Frontal cortex (tissue), 4 donors: ENCODE measurements around the gene CELA3B. TPM values are rescaled to one million over a fixed set of nuclear protein-coding genes. Genes with fewer than 3 reads are reported as not detected.
"Not testable (repeated sequence)": the region's sequence is repeated elsewhere in the genome, so short reads cannot be mapped to it uniquely, and the experiment has no call there.

ENCODE experiments used
- DNase-seq, 2 donors: peaks; one replicate each; pipeline ENCODE4 v3.0.0; 2012; ENCODE audit warnings: low spot score in 2 of 2
- FAIRE-seq: peaks from 2 replicates; lab custom pipeline; 2012; peaks lifted over from hg19 to GRCh38; lab: Jason Lieb, UNC
- small RNA-seq: library from RNA; depleted of rRNA; stranded (forward); fragments of <200 nt; gene quantifications from one replicate; pipeline ENCODE3, GENCODE V24; 2014
- total RNA-seq: library from RNA; depleted of rRNA; stranded (reverse); fragments of >200 nt; gene quantifications from one replicate; pipeline ENCODE4 v1.2.3, GENCODE V29; 2014
- donor health status: control.
- donor health status: control.
- donor health status: control.

CELA3B gene
- total RNA-seq, 1 donor from 2014 or later: not detected

DNA sequence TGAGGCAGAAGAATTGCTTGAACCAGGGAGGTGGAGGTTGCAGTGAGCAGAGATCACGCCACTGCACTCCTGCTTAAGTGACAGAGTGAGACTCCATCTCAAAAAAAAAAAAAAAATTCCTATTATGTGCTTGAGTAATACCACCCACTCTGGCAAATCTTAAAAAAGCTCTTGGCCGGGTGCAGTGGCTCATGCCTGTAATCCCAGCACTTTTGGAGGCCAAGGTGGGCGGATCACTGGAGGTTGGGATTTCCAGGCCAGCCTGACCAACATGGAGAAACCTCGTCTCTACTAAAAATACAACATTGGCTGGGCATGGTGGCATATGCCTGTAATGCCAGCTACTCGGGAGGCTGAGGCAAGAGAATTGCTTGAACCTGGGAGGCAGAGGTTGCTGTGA lies 58.0 kb downstream of the CELA3B start:
- DNase-seq, FAIRE-seq: not testable (repeated sequence)

DNA sequence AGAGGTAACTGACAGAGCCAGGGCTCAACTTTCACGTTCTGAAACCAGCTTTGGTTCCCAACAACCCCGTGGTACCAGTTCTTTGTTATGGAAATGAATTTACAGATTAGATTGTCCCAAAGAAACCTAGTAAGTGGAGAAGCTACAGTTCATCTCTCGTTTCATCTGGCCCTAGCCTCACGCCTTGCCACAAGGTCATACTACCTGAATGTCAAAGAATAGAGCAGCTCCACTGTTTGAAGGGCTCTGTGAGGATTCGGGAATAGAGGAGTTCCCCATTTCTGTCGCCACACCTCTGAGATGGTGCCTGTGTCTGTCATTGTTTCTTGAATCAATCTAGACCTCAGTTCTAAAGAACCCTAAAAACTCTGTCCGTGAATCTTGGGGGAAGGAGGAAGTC lies 60.7 kb downstream of the CELA3B start:
- no peak for FAIRE-seq

DNA sequence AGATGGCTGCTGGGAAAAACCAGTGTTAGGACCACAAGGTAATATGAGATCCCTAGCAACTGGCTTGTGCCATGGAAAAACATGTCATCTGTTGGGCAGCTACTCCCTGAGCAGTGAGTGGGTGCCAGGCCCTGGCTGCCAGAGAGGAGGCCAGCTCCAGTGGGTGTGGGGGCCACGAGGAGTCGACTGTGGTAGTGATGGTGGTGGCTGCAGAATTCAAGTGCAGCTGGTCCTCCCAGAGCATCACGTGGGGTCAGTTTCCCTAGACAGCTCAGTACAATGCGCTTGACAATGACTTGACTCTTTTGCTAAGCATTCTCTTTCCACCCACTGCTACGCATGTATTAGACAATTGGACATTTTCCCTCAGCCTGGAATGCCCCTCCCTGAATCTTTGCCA lies 61.2 kb downstream of the CELA3B start:
- DNase-seq (peak in 1 of 2 donors; percentile 27), FAIRE-seq (no peak)

More for the DNA sequence above, 60.7 kb downstream of the CELA3B start:
- DNase-seq: no peak

Small RNA genes lying within 50 kb of the gene (small RNA-seq; reads per million reads assigned to genes)
- gene RN7SL186P (not detected), gene RN7SL386P (not detected), gene RNU6-1022P (not detected), gene RNU6-776P (not detected)

Other genes with a start within 250 kb of the CELA3B start
- gene USP48, start 193.9 kb upstream of the CELA3B start, total RNA-seq: 58.7 TPM
- not detected for gene LDLRAD2, start 164.8 kb upstream of the CELA3B start, total RNA-seq
- gene HSPG2, start 39.7 kb upstream of the CELA3B start, total RNA-seq: 4.5 TPM
- gene CELA3A, start 24.6 kb downstream of the CELA3B start, total RNA-seq: not detected
- gene CDC42, start 75.7 kb downstream of the CELA3B start, total RNA-seq: 468 TPM
- 3.3 TPM for gene WNT4, start 166.1 kb downstream of the CELA3B start, total RNA-seq